Left ventricle myocardium inferior (tissue), 1 donor: ENCODE results near the gene HCRT. TPM values are rescaled to one million over a fixed set of nuclear protein-coding genes. Genes with fewer than 3 reads are reported as not detected.

Experiments
- DNase-seq: peaks from one replicate; pipeline ENCODE4 v3.0.0-alpha.2; 2020
- H3K27ac ChIP-seq: fragments of 200-600 bp; replicated peaks from 2 replicates; pipeline ENCODE4 v1.8.0; 2021
- H3K27me3 ChIP-seq: fragments of 200-600 bp; 2 replicates; pipeline ENCODE4 v1.8.0; 2021; ENCODE audit warnings: low read depth
- H3K36me3 ChIP-seq: fragments of 200-600 bp; 2 replicates; pipeline ENCODE4 v1.8.0; 2021
- H3K4me1 ChIP-seq: fragments of 200-600 bp; 2 replicates; pipeline ENCODE4 v1.8.0; 2021
- H3K4me3 ChIP-seq: fragments of 200-600 bp; 2 replicates; pipeline ENCODE4 v1.8.0; 2021; ENCODE audit warnings: mild to moderate bottlenecking, moderate library complexity
- H3K9me3 ChIP-seq: fragments of 200-600 bp; replicated peaks from 2 replicates; pipeline ENCODE4 v1.8.0; 2021
- CTCF ChIP-seq: fragments of 200-600 bp; IDR thresholded peaks from 2 replicates; pipeline ENCODE4 v1.8.0; 2021; ENCODE audit warnings: antibody characterized with exemption, mild to moderate bottlenecking, borderline replicate concordance
- intact Hi-C: fragments of 100-400 bp; cut with micrococcal nuclease; formaldehyde crosslinking; loops from one replicate; pipeline ENCODE4 v1.11.0; 2022
- total RNA-seq: library from RNA; stranded (reverse); fragmentation: NEBNext Ultra II Directional; extraction: Animal tissue kit (Norgen Biotek cat#: 25700); gene quantifications from one replicate; pipeline ENCODE4 v1.2.1, GENCODE V29; 2021
- donor health status: DM: no; HTN: yes; CAD: no; lungs with severe emphysema.

The HCRT gene
- total RNA-seq, 1 donor from 2014 or later = not detected

GRCh38 chr17:42200706-42201457 lies 15.6 kb upstream of the HCRT start:
- peak; percentile 68 for DNase-seq
- intact Hi-C loops = no loop called here
- peaks cover 53% of the 10 kb centered on the region for H3K36me3 ChIP-seq
- peak overlapping the region; percentile 66 for H3K27ac ChIP-seq
- no peak for TF ChIP-seq CTCF
- peaks cover 19% of the 10 kb centered on the region for H3K4me1 ChIP-seq
- no peaks in the 10 kb centered on the region for H3K9me3 ChIP-seq
- H3K4me3 ChIP-seq = no peak overlapping the region
- H3K27me3 ChIP-seq = no peaks in the 10 kb centered on the region

DNA sequence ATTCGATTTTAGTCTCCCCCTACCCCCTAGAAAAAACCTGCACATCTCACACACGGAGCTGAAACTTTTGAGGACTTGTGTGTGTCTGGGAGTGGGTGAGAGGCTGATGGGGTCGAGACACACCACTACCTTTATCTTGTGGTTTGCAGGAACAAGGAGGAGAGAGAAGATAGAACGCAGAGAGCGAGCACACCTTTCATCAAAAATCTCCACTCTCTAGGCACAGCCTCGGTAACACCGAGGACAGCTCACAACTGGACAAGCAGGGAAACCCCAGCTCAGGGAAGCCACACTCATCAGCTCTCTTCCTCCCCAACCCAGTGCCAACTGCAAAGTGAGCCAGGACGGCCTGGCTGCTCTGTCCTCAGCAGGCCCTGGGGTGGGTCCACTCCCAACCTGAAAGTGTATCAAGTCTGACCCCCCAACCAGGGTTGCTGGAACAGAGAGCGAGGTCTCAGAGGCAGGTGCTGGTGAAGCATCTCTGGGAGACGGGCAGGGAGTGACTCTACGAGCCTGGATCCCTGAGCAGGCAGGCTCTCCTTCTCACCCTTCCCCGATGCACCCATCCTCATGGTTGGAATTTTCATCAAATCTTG lies 14.3 kb upstream of the HCRT start:
- peaks cover 39% of the 10 kb centered on the region for H3K36me3 ChIP-seq

GRCh38 chr17:42198897-42199296 lies 13.6 kb upstream of the HCRT start:
- Histone ChIP-seq H3K36me3 (peaks cover 33% of the 10 kb centered on the region), H3K27me3 (no peaks in the 10 kb centered on the region), H3K9me3 (no peaks in the 10 kb centered on the region), H3K4me3 (no peak overlapping the region), H3K27ac (peak overlapping the region; percentile 5), H3K4me1 (peaks cover 27% of the 10 kb centered on the region)
- no peak for TF ChIP-seq CTCF
- intact Hi-C loops = no loop called here
- DNase-seq = no peak

More for the DNA sequence above, 14.3 kb upstream of the HCRT start:
- DNase-seq = no peak
- H3K4me3 ChIP-seq = no peak overlapping the region
- no peak for TF ChIP-seq CTCF
- H3K27me3 ChIP-seq = no peaks in the 10 kb centered on the region
- H3K9me3 ChIP-seq = no peaks in the 10 kb centered on the region
- peaks cover 24% of the 10 kb centered on the region for H3K4me1 ChIP-seq
- peak overlapping the region; percentile 5 for H3K27ac ChIP-seq
- intact Hi-C loops = no loop called here

GRCh38 chr17:42197564-42198156 lies 12.4 kb upstream of the HCRT start:
- DNase-seq = no peak
- Histone ChIP-seq H3K4me1 (peaks cover 39% of the 10 kb centered on the region), H3K4me3 (no peak overlapping the region), H3K27me3 (no peaks in the 10 kb centered on the region), H3K27ac (no peak overlapping the region), H3K9me3 (no peaks in the 10 kb centered on the region), H3K36me3 (peaks cover 21% of the 10 kb centered on the region)
- intact Hi-C loops = no loop called here
- no peak for TF ChIP-seq CTCF

DNA sequence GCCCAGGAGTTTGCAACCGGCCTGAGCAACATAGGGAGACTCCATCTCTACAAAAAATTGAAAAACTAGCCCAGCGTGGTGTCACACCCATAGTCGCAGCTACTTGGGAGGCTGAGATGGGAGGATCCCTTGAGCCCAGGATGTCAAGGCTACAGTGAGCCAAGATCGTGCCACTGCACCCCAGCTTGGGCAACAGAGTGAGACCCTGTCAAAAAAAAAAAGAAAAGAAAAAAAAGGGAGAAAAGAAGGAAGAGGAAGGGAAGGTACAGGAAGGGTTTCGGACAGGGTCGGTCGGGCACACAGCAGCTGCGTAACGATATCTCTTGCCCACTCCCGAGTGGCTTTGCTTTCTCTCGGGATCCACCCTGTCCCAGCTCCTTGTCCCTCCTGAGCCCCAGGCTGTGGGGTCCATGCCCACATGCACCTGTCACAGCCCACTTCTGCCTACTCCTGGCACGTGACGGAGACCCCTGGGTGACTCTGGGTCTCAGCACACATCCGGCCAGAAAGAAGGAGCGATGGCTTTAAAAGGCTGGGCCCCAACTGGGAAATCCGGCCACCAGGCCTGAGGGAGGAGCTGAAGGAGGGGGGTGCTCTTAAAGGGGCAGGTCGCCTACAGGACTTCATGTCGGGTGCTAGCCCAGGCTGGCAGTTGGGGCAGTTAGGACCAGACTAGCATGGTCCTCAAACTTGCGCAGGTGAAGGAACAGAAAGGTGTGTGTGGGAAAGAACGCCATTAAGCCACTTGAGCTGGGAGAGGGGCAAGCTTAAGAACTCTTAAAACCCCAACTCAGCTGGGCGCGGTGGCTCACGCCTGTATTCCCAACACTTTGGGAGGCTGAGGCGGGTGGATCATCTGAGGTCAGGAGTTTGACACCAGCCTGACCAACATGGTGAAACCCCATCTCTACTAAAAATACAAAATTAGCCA lies 9.0 kb upstream of the HCRT start, which contains the start of gene GHDC:
Gene GHDC (minus strand): TSS at position 526 of the 931 bp plus-strand sequence. CDS start 913 bp downstream, outside the sequence.
- Histone ChIP-seq H3K36me3 (no peaks in the 10 kb centered on the region), H3K4me3 (peak within 1 kb of the TSS; percentile 70), H3K27me3 (no peaks in the 10 kb centered on the region), H3K27ac (peak within 1 kb of the TSS; percentile 84), H3K9me3 (no peaks in the 10 kb centered on the region), H3K4me1 (peaks cover 24% of the 10 kb centered on the region)
- no peak for TF ChIP-seq CTCF
- DNase-seq = peak; percentile 84
- intact Hi-C loops = no loop called here
